ENCODE results near the gene ALDH3A2.

DNA sequence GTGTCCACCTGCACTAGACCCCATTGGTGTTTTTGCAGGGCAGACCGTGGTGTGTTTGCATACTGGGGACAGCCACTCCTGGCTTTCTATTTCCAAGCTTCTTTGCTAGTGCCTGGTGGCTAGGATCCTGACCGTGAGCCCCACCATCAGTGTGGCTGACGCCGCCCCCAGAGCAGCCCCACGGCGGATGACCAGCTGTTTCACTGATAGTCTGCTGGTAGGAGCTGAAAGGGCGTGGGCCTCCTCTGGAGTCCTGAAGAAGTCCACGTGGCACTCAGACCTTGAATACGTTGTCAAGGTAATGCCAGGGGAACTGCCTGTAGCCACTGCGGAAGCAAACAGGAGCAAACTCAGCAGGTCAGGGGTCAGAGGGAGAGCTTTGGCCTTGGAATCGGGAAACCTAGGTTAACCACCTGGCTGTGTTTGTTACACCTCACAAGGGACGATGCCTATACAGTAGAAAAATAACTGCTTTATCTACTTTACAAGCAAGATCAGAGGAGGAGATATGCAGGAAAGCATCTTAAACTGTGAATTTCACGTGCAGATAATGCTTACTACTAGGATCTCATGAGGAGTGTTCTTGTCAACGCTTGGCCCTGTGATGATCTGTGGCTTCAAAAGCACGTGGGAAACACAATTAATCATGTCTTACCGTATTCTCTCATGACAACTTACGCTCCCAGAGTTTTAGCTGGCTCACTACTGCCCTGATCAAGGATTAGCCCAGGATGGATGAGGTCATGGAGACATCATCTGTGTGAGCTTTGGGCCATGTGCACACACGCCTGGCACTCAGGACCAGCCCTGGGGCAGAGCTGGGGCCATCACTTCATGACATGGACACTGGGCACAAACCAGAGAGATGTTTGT, 30.3 kb downstream of the ALDH3A2 start:
- TF ChIP-seq, protein P1, sequence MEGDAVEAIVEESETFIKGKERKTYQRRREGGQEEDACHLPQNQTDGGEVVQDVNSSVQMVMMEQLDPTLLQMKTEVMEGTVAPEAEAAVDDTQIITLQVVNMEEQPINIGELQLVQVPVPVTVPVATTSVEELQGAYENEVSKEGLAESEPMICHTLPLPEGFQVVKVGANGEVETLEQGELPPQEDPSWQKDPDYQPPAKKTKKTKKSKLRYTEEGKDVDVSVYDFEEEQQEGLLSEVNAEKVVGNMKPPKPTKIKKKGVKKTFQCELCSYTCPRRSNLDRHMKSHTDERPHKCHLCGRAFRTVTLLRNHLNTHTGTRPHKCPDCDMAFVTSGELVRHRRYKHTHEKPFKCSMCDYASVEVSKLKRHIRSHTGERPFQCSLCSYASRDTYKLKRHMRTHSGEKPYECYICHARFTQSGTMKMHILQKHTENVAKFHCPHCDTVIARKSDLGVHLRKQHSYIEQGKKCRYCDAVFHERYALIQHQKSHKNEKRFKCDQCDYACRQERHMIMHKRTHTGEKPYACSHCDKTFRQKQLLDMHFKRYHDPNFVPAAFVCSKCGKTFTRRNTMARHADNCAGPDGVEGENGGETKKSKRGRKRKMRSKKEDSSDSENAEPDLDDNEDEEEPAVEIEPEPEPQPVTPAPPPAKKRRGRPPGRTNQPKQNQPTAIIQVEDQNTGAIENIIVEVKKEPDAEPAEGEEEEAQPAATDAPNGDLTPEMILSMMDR (IDR thresholded peaks at IDR 0.05) = no peak
- TF ChIP-seq POLR2A (IDR thresholded peaks at IDR 0.05) (no peak), POLR2AphosphoS5 (IDR thresholded peaks at IDR 0.05; ENCODE audit: insufficient read depth in 1 of 2, low read depth in 1 of 2) (no peak)
